IMR-90 (cell line): ENCODE data around the gene TTC29. TPM values are rescaled to one million over a fixed set of nuclear protein-coding genes. Genes with fewer than 3 reads are reported as not detected.

ENCODE experiments used
- ATAC-seq: fragments of 200-7000 bp; cut with Tn5 transposase; 2 replicates; pipeline ENCODE4 v1.9.1; 2020; ENCODE audit warnings: low read depth, mild to moderate bottlenecking, moderate library complexity
- BruUV-seq: library from RNA; stranded (reverse); fragments of 400-500 nt; replicated peaks from 2 replicates; lab custom pipeline; 2021; lab: Mats Ljungman, UMichigan
- CTCF ChIA-PET: fragments of 300-600 bp; formaldehyde crosslinking; extraction: SDS; loops from one replicate; lab custom pipeline; 2021; ENCODE audit warnings: antibody characterized with exemption; lab: Yijun Ruan, JAX
- POLR2A ChIA-PET: fragments of 300-600 bp; sonication (Branson Sonifier 250); formaldehyde crosslinking; loops from one replicate; lab custom pipeline; 2022; ENCODE audit warnings: antibody characterized with exemption; ENCODE audit not compliant: unreplicated experiment; lab: Charles Lee
- DNase-seq: peaks from one replicate; pipeline ENCODE4 v3.0.0; 2013
- H2AFZ ChIP-seq: replicated peaks from 2 replicates; pipeline ENCODE3; 2013; ENCODE audit warnings: low read length, mild to moderate bottlenecking; ENCODE audit not compliant: poor library complexity
- H2AK5ac ChIP-seq: 2 replicates; pipeline ENCODE4 v1.6.1; 2013; ENCODE audit warnings: low read depth, low read length, inconsistent platforms
- H2AK9ac ChIP-seq: replicated peaks from 2 replicates; pipeline ENCODE3; 2013; ENCODE audit warnings: mild to moderate bottlenecking, low read depth, low read length, moderate library complexity; ENCODE audit not compliant: poor library complexity
- H2BK120ac ChIP-seq: 2 replicates; pipeline ENCODE4 v1.6.1; 2013; ENCODE audit warnings: low read depth, low read length, inconsistent platforms
- H2BK15ac ChIP-seq: 3 replicates; pipeline ENCODE4 v1.6.1; 2013; ENCODE audit warnings: low read depth, low read length, inconsistent platforms
- H2BK20ac ChIP-seq: 2 replicates; pipeline ENCODE4 v1.6.1; 2013; ENCODE audit warnings: low read depth, mild to moderate bottlenecking, inconsistent platforms, low read length, moderate library complexity
- H2BK5ac ChIP-seq: 2 replicates; pipeline ENCODE4 v1.6.1; 2013; ENCODE audit warnings: mild to moderate bottlenecking, low read depth, low read length, inconsistent platforms; ENCODE audit not compliant: poor library complexity, severe bottlenecking
- H3K14ac ChIP-seq: replicated peaks from 2 replicates; pipeline ENCODE4 v1.6.1; 2013; ENCODE audit warnings: low read depth, low read length, inconsistent platforms
- H3K18ac ChIP-seq: 2 replicates; pipeline ENCODE4 v1.6.1; 2013; ENCODE audit warnings: low read depth, low read length, control low read depth
- H3K23ac ChIP-seq: 2 replicates; pipeline ENCODE4 v1.6.1; 2013; ENCODE audit warnings: low read depth, low read length, inconsistent platforms
- H3K27ac ChIP-seq: 2 replicates; pipeline ENCODE4 v1.5.1; 2013; ENCODE audit warnings: mild to moderate bottlenecking, control low read depth, low read length; ENCODE audit not compliant: insufficient read depth
- H3K27me3 ChIP-seq: 2 replicates; pipeline ENCODE4 v1.6.1; 2013; ENCODE audit warnings: low read length; ENCODE audit not compliant: control insufficient read depth, insufficient read depth
- H3K36me3 ChIP-seq: 2 replicates; pipeline ENCODE4 v1.6.1; 2013; ENCODE audit warnings: low read length, mixed read lengths; ENCODE audit not compliant: control insufficient read depth, insufficient read depth
- H3K4ac ChIP-seq: 2 replicates; pipeline ENCODE4 v1.6.1; 2013; ENCODE audit warnings: low read depth, low read length, inconsistent platforms
- H3K4me1 ChIP-seq: 2 replicates; pipeline ENCODE4 v1.6.1; 2013; ENCODE audit warnings: low read length, mixed read lengths; ENCODE audit not compliant: control insufficient read depth, insufficient read depth
- H3K4me2 ChIP-seq: 2 replicates; pipeline ENCODE4 v1.6.1; 2013; ENCODE audit warnings: low read depth, mild to moderate bottlenecking, control low read depth, low read length, moderate library complexity
- H3K4me3 ChIP-seq: 2 replicates; pipeline ENCODE4 v1.5.1; 2013; ENCODE audit warnings: low read depth, mild to moderate bottlenecking, control low read depth, low read length, moderate library complexity; ENCODE audit not compliant: insufficient read depth
- H3K56ac ChIP-seq: 2 replicates; pipeline ENCODE4 v1.6.1; 2013; ENCODE audit warnings: low read length, inconsistent platforms; ENCODE audit not compliant: insufficient read depth; ENCODE audit errors: extremely low read depth
- H3K79me1 ChIP-seq, 2 experiments: 2 replicates each; pipeline ENCODE4 v1.6.1; 2013; ENCODE audit warnings: low read length in 2 of 2, inconsistent platforms in 1 of 2, low read depth in 1 of 2
- H3K9ac ChIP-seq: 2 replicates; pipeline ENCODE4 v1.6.1; 2013; ENCODE audit warnings: low read depth, low read length, control low read depth
- H3K9me1 ChIP-seq: 2 replicates; pipeline ENCODE4 v1.6.1; 2013; ENCODE audit warnings: low read length, inconsistent platforms; ENCODE audit not compliant: insufficient read depth
- H3K9me3 ChIP-seq: 2 replicates; pipeline ENCODE4 v1.6.1; 2013; ENCODE audit warnings: low read length; ENCODE audit not compliant: control insufficient read depth, insufficient read depth
- H4K20me1 ChIP-seq: 2 replicates; pipeline ENCODE4 v1.6.1; 2013; ENCODE audit warnings: low read length, inconsistent platforms; ENCODE audit not compliant: insufficient read depth
- H4K5ac ChIP-seq: 2 replicates; pipeline ENCODE4 v1.6.1; 2013; ENCODE audit warnings: mild to moderate bottlenecking, low read depth, low read length, control low read depth
- H4K8ac ChIP-seq, 2 experiments: 2 replicates each; pipeline ENCODE4 v1.6.1; 2013; ENCODE audit warnings: low read depth in 2 of 2, low read length in 2 of 2, control low read depth in 1 of 2, inconsistent platforms in 1 of 2
- H4K91ac ChIP-seq: 2 replicates; pipeline ENCODE4 v1.6.1; 2013; ENCODE audit warnings: low read depth, low read length, inconsistent platforms; ENCODE audit not compliant: insufficient read depth
- BHLHE40 ChIP-seq: fragments of 150-350 bp; IDR thresholded peaks from 2 replicates; pipeline ENCODE4 v1.6.1; 2016; ENCODE audit warnings: mild to moderate bottlenecking, low read depth, low read length
- CEBPB ChIP-seq: IDR thresholded peaks from 2 replicates; pipeline ENCODE4 v1.6.1; 2012; ENCODE audit warnings: low read depth, low read length, improper control_type of control experiment
- CHD1 ChIP-seq: IDR thresholded peaks from 2 replicates; pipeline ENCODE4 v1.6.1; 2012; ENCODE audit warnings: low read depth, low read length, improper control_type of control experiment
- FOS ChIP-seq: fragments of 150-350 bp; IDR thresholded peaks from 2 replicates; pipeline ENCODE4 v1.6.1; 2016; ENCODE audit warnings: low read depth, low read length
- MAFK ChIP-seq: IDR thresholded peaks from 2 replicates; pipeline ENCODE4 v1.6.1; 2012; ENCODE audit warnings: low read depth, low read length, improper control_type of control experiment
- MAZ ChIP-seq: IDR thresholded peaks from 2 replicates; pipeline ENCODE4 v1.6.1; 2012; ENCODE audit warnings: low read depth, mild to moderate bottlenecking, low read length, improper control_type of control experiment, moderate library complexity, borderline replicate concordance
- MXI1 ChIP-seq: IDR thresholded peaks from 2 replicates; pipeline ENCODE4 v1.6.1; 2012; ENCODE audit warnings: low read depth, mild to moderate bottlenecking, low read length, moderate library complexity, borderline replicate concordance
- NFE2L2 ChIP-seq: fragments of 150-350 bp; IDR thresholded peaks from 2 replicates; pipeline ENCODE4 v1.6.1; 2016; ENCODE audit warnings: low read depth, mild to moderate bottlenecking, low read length
- POLR2A ChIP-seq: IDR thresholded peaks from 2 replicates; pipeline ENCODE4 v1.6.1; 2012; ENCODE audit warnings: mild to moderate bottlenecking, low read depth, low read length
- RAD21 ChIP-seq: IDR thresholded peaks from 2 replicates; pipeline ENCODE4 v1.6.1; 2012; ENCODE audit warnings: low read length, improper control_type of control experiment
- RCOR1 ChIP-seq: IDR thresholded peaks from 2 replicates; pipeline ENCODE4 v1.6.1; 2012; ENCODE audit warnings: mild to moderate bottlenecking, low read length, improper control_type of control experiment; ENCODE audit not compliant: insufficient replicate concordance
- RFX5 ChIP-seq: IDR thresholded peaks from 2 replicates; pipeline ENCODE4 v1.8.0; 2012; ENCODE audit warnings: low read depth, mild to moderate bottlenecking, low read length, moderate library complexity
- SMC3 ChIP-seq: fragments of 150-350 bp; IDR thresholded peaks from 2 replicates; pipeline ENCODE4 v1.6.1; 2016; ENCODE audit warnings: low read depth, mild to moderate bottlenecking, antibody characterized with exemption, low read length, moderate library complexity
- WGBS, 2 experiments: methylation state at CpG; one replicate each; pipeline versions ENCODE4 v1.1.5 to v1.1.7; 2013; ENCODE audit warnings: missing lambda C conversion rate in 2 of 2; ENCODE audit not compliant: insufficient read length in 1 of 2; ENCODE audit errors: extremely low coverage in 2 of 2; 5-methylcytosine and 5-hydroxymethylcytosine counted together
- dilution Hi-C: fragments of 300-500 bp; cut with HindIII; formaldehyde crosslinking; loops from one replicate; pipeline ENCODE4 v1.14.3; 2018; ENCODE audit warnings: low sequenced_read_pairs; ENCODE audit not compliant: unreplicated experiment
- in situ Hi-C: fragments of 300-500 bp; cut with MboI; formaldehyde crosslinking; loops from 3 replicates; pipeline ENCODE4 v1.14.3; 2019; ENCODE audit warnings: low sequenced_read_pairs, inconsistent platforms, mixed read lengths
- intact Hi-C: fragments of 100-400 bp; cut with micrococcal nuclease; formaldehyde crosslinking; loops from 2 replicates; pipeline ENCODE4 v1.10.0; 2022
- polyA plus RNA-seq, 3 experiments: library from polyadenylated mRNA; depleted of rRNA; stranded (reverse); fragments of >200 nt; gene quantifications; 2 replicates each; pipeline ENCODE4 v1.2.3, GENCODE V29; 2012; ENCODE audit warnings: low replicate concordance in 1 of 3
- total RNA-seq: library from RNA; depleted of rRNA; stranded (reverse); fragments of >200 nt; gene quantifications from 2 replicates; pipeline ENCODE4 v1.2.3, GENCODE V29; 2012
- TF ChIP-seq, protein P1 (sequence below): fragments of 150-350 bp; IDR thresholded peaks from 2 replicates; pipeline ENCODE4 v1.6.1; 2017; ENCODE audit warnings: mild to moderate bottlenecking, antibody characterized with exemption, low read length, low read depth
- TF ChIP-seq, protein P2 (sequence below): fragments of 150-350 bp; IDR thresholded peaks from 2 replicates; pipeline ENCODE4 v1.6.1; 2016; ENCODE audit warnings: low read depth, mild to moderate bottlenecking, low read length, moderate library complexity, borderline replicate concordance
- TF ChIP-seq, protein P3 (sequence below): conservative IDR thresholded peaks from 2 replicates; pipeline ENCODE4 v1.5.1; 2012; ENCODE audit warnings: mild to moderate bottlenecking, low read depth, low read length, improper control_type of control experiment

The TTC29 gene
- total and polyA plus RNA-seq, 2 of the 4 experiments (the other 2 are of a cell fraction) = not detected

DNA sequence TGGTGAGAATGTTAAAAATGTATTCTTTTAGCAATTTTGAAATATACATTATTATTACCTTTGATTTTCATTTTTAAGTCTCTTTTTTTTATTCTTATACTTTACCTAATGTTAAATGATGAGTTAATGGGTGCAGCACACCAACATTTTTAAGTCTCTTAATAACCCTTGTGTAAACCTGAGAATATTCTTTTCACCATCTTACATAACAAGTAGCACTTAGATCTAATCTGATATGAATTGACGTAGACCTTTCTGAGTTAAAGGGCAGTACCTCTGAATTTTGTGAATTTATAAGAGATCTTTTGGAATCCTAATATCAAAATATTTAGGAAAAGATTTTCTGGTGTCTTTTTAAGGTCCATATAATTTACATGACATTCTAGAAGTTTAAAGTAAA is 110.6 kb downstream of the TTC29 start:
- no TSS peak for BruUV-seq
- ChIA-PET CTCF (no interaction called here), POLR2A (no interaction called here)

More for the DNA sequence above, 110.6 kb downstream of the TTC29 start:
- H3K18ac ChIP-seq = no peak overlapping the region
- no peak overlapping the region for H3K27ac ChIP-seq
- H3K9me3 ChIP-seq = no peaks in the 10 kb centered on the region
- H3K56ac ChIP-seq = no peak overlapping the region
- H4K8ac ChIP-seq = no peak overlapping the region
- TF ChIP-seq RCOR1 (no peak), RAD21 (no peak), BHLHE40 (no peak), MXI1 (no peak), NFE2L2 (no peak), SMC3 (no peak), CHD1 (no peak), MAZ (no peak), POLR2A (no peak), CEBPB (no peak), FOS (no peak), RFX5 (no peak), MAFK (no peak)
- TF ChIP-seq, protein P1, sequence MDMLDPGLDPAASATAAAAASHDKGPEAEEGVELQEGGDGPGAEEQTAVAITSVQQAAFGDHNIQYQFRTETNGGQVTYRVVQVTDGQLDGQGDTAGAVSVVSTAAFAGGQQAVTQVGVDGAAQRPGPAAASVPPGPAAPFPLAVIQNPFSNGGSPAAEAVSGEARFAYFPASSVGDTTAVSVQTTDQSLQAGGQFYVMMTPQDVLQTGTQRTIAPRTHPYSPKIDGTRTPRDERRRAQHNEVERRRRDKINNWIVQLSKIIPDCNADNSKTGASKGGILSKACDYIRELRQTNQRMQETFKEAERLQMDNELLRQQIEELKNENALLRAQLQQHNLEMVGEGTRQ = no peak
- TF ChIP-seq, protein P2, sequence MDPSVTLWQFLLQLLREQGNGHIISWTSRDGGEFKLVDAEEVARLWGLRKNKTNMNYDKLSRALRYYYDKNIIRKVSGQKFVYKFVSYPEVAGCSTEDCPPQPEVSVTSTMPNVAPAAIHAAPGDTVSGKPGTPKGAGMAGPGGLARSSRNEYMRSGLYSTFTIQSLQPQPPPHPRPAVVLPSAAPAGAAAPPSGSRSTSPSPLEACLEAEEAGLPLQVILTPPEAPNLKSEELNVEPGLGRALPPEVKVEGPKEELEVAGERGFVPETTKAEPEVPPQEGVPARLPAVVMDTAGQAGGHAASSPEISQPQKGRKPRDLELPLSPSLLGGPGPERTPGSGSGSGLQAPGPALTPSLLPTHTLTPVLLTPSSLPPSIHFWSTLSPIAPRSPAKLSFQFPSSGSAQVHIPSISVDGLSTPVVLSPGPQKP = no peak
- TF ChIP-seq, protein P3, sequence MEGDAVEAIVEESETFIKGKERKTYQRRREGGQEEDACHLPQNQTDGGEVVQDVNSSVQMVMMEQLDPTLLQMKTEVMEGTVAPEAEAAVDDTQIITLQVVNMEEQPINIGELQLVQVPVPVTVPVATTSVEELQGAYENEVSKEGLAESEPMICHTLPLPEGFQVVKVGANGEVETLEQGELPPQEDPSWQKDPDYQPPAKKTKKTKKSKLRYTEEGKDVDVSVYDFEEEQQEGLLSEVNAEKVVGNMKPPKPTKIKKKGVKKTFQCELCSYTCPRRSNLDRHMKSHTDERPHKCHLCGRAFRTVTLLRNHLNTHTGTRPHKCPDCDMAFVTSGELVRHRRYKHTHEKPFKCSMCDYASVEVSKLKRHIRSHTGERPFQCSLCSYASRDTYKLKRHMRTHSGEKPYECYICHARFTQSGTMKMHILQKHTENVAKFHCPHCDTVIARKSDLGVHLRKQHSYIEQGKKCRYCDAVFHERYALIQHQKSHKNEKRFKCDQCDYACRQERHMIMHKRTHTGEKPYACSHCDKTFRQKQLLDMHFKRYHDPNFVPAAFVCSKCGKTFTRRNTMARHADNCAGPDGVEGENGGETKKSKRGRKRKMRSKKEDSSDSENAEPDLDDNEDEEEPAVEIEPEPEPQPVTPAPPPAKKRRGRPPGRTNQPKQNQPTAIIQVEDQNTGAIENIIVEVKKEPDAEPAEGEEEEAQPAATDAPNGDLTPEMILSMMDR = no peak
- no peaks in the 10 kb centered on the region for H3K4me1 ChIP-seq
- dilution Hi-C loops (no loop called here), intact Hi-C loops (no loop called here), in situ Hi-C loops (no loop called here)
- no peak overlapping the region for H2BK15ac ChIP-seq
- H2BK5ac ChIP-seq = no peak overlapping the region
- H2BK120ac ChIP-seq = no peak overlapping the region
- H3K14ac ChIP-seq = no peak overlapping the region
- H2AK5ac ChIP-seq = no peak overlapping the region
- DNase-seq = no peak
- no peak overlapping the region for H3K4me2 ChIP-seq
- ATAC-seq = no peak
- H3K4me3 ChIP-seq = no peak overlapping the region
- H3K9me1 ChIP-seq = no peaks in the 10 kb centered on the region
- H3K36me3 ChIP-seq = no peaks in the 10 kb centered on the region
- no peaks in the 10 kb centered on the region for H4K20me1 ChIP-seq
- H2BK20ac ChIP-seq = no peak overlapping the region
- H3K79me1 ChIP-seq = no peaks in the 10 kb centered on the region
- no peaks in the 10 kb centered on the region; the same call in 1 of the 2 replicates for H3K27me3 ChIP-seq
- H3K23ac ChIP-seq = no peak overlapping the region
- no CpG with 5 or more reads among the region's 1 CpG for WGBS, 2 experiments
- H3K9ac ChIP-seq = no peak overlapping the region
- H4K91ac ChIP-seq = no peak overlapping the region
- no peak overlapping the region for H4K5ac ChIP-seq
- H2AK9ac ChIP-seq = no peak overlapping the region
- H3K4ac ChIP-seq = no peak overlapping the region
- H2AFZ ChIP-seq = no peak overlapping the region
